ENCODE data around the gene BCL11B.

Gene BCL11B

GRCh38 chr14:99122521-99123125, 149.4 kb downstream of the BCL11B start:
- DNase-seq, result no peak

DNA sequence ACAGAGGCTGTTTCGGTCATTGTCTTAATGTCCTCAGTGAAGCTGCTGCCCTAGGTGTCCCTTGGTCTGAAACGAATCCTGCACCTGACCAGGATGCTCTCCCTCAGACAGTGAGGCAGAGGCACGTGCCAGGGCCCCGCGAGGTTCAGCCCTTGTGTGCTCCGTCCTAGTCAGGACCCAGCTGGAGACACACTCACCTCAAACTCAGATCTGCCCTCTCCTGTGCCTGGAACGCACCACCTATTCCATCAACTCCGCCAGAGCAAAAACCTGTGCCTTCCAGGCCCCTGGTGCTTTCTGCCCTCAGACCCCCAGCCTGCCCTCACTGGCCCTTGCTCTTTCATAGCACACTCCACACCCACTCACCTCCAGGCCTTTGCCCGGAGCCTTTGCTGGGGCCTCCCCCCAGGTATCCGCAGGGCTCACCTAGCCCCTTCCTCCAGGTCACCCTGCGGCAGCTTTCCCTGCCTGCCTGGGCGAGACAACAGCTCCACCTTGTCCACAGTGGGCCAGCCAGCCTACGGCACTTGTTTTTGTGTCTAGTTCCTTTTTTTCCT, 150.6 kb downstream of the BCL11B start:
- no peak for DNase-seq

DNA sequence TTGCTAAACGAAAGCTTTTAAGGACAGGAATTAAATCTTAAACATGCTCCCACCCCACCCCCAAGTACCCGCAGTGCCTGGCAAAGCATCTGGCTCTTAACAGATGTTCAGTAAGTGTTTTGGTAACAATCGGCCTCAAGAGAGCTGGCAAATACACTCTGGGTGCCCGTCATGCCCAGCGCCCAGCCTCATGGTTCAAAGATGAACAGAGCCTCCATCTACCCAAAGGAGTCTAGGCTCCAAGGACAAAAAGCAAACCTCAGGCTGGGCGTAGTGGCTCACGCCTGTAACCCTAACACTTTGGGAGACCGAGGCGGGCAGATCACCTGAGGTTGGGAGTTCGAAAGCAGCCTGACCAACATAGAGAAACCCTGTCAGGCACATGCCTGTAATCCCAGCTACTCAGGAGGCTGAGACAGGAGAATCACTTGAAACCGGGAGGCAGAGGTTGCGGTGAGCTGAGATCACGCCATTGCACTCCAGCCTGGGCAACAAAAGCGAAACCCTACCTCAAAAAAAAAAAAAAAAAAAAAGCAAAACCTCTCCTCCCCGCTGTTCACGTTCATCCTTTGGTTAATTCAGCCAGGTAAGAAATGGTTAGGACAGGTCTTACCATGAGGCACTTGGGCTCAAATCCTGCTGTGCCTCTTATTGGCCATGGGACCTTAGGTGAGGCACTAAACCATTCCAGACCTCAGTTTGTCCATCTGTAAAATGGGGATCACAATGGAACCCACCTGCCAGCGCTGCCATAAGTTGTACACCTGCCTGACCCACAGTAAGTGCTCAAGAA, 151.3 kb downstream of the BCL11B start:
- no peak for DNase-seq

DNA sequence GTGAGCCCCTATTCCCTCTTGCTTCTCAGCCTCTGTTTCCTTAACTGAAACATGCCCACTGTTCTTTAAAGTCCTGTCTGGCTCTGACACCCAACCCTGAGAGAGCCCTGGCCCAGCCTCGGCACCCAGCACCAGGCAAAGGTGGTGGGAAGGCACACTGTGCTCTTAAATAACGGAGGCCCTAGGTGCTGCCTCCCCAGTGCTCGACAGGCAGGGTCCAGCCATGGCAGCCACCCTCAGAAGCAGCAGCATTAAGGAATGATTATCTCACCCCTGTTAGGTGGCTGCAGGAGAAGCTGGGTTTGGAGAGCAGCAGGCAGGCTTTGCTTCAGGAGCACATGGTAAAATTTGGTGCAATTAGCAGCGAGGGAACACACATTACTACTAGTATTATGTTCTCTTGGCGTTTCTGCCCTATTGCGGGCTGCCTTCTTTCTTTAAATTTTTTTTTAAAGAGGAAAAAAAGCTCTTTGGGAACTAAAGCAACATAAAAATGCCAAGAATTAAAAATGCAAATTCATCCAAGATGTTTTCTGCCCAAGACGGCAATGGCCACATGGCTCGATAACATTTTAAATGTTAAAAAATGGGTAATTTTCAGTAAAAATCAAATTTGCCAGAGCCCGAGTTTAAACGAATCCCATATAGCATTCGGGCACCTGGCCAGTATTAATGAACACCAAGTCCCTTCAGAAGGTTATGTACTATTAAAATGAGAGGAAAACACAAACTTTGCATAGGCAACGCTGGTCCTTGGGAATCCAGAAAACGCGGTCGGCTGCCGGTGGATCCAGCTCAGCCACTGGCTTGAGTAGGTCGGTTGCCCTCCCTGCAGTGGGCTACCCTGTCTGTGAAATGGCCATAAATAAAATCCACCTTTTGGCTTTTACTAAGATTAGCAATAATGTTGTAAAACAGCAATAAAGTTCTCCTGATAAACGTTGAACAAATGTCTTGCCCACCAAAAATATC, 152.2 kb downstream of the BCL11B start:
- no peak for DNase-seq

Measured in hypothalamus (tissue), 51 donors.